Neuronal stem cell (in vitro differentiated cells): ENCODE results near the gene FECH.
"Not testable (repeated sequence)": the region's sequence is repeated elsewhere in the genome, so short reads cannot be mapped to it uniquely, and the experiment has no call there.

Experiments
- DNase-seq: peaks from one replicate; pipeline ENCODE4 v3.0.0-alpha.2; 2013; ENCODE audit warnings: low spot score
- H2AFZ ChIP-seq: one replicate; pipeline ENCODE4 v1.6.1; 2013; ENCODE audit warnings: mild to moderate bottlenecking, low read length, inconsistent platforms
- H2AK5ac ChIP-seq: 2 replicates; pipeline ENCODE4 v1.6.1; 2013; ENCODE audit warnings: low read depth, mild to moderate bottlenecking, inconsistent platforms, low read length, moderate library complexity, mixed read lengths
- H2BK120ac ChIP-seq: 2 replicates; pipeline ENCODE4 v1.6.1; 2013; ENCODE audit warnings: low read depth, mild to moderate bottlenecking, inconsistent platforms, low read length, moderate library complexity, mixed read lengths
- H2BK12ac ChIP-seq: one replicate; pipeline ENCODE4 v1.6.1; 2013; ENCODE audit warnings: low read length, inconsistent platforms
- H2BK15ac ChIP-seq: 2 replicates; pipeline ENCODE4 v1.6.1; 2013; ENCODE audit warnings: mild to moderate bottlenecking, low read length, inconsistent platforms, mixed read lengths
- H2BK5ac ChIP-seq: one replicate; pipeline ENCODE4 v1.6.1; 2013; ENCODE audit warnings: inconsistent platforms, mild to moderate bottlenecking, low read length, moderate library complexity
- H3K14ac ChIP-seq: one replicate; pipeline ENCODE4 v1.6.1; 2013; ENCODE audit warnings: low read length, inconsistent platforms
- H3K18ac ChIP-seq: 2 replicates; pipeline ENCODE4 v1.6.1; 2013; ENCODE audit warnings: low read length, inconsistent platforms
- H3K23ac ChIP-seq: 2 replicates; pipeline ENCODE4 v1.6.1; 2013; ENCODE audit warnings: low read depth, mild to moderate bottlenecking, mixed read lengths, low read length, inconsistent platforms; ENCODE audit not compliant: poor library complexity
- H3K27ac ChIP-seq: replicated peaks from 3 replicates; pipeline ENCODE4 v1.5.1; 2013; ENCODE audit warnings: low read length, inconsistent platforms
- H3K27me3 ChIP-seq, 3 experiments: 2 replicates each; pipeline ENCODE4 v1.6.1; 2013; ENCODE audit warnings: low read length in 3 of 3, mild to moderate bottlenecking in 2 of 3, inconsistent platforms in 1 of 3, low read depth in 1 of 3, mixed read lengths in 1 of 3, moderate library complexity in 1 of 3; ENCODE audit not compliant: control insufficient read depth in 3 of 3, insufficient read depth in 3 of 3
- H3K36me3 ChIP-seq, 2 donors: replicated peaks in 1 of 2; 2 replicates each; pipeline ENCODE4 v1.6.1; 2013; ENCODE audit warnings: low read length in 2 of 2; ENCODE audit not compliant: control insufficient read depth in 2 of 2, insufficient read depth in 2 of 2
- H3K4ac ChIP-seq: 2 replicates; pipeline ENCODE4 v1.6.1; 2013; ENCODE audit warnings: inconsistent platforms, mild to moderate bottlenecking, low read length, moderate library complexity
- H3K4me1 ChIP-seq, 2 donors: 1 replicate in 1 of 2; 2 replicates in 1 of 2; pipeline ENCODE4 v1.6.1; 2013; ENCODE audit warnings: low read length in 2 of 2, low read depth in 1 of 2; ENCODE audit not compliant: control insufficient read depth in 2 of 2, insufficient read depth in 1 of 2
- H3K4me2 ChIP-seq: one replicate; pipeline ENCODE4 v1.6.1; 2013; ENCODE audit warnings: mild to moderate bottlenecking, low read length, inconsistent platforms; ENCODE audit not compliant: insufficient read depth, poor library complexity, severe bottlenecking
- H3K4me3 ChIP-seq, 2 donors: 2 replicates each; pipeline ENCODE4 v1.5.1; 2013; ENCODE audit warnings: low read length in 2 of 2, mild to moderate bottlenecking in 2 of 2, inconsistent platforms in 1 of 2, moderate library complexity in 1 of 2
- H3K79me1 ChIP-seq: one replicate; pipeline ENCODE4 v1.6.1; 2013; ENCODE audit warnings: low read depth, mild to moderate bottlenecking, inconsistent platforms, low read length, moderate library complexity
- H3K9ac ChIP-seq: one replicate; pipeline ENCODE4 v1.6.1; 2013; ENCODE audit warnings: mild to moderate bottlenecking, low read depth, low read length, inconsistent platforms; ENCODE audit not compliant: poor library complexity
- H3K9me3 ChIP-seq, 2 donors: replicated peaks in 1 of 2; 2 replicates each; pipeline versions ENCODE3 to v1.6.1; 2013; ENCODE audit warnings: low read length in 2 of 2, mild to moderate bottlenecking in 2 of 2, inconsistent platforms in 1 of 2, low read depth in 1 of 2, mixed read lengths in 1 of 2, moderate library complexity in 1 of 2; ENCODE audit not compliant: control insufficient read depth in 2 of 2, insufficient read depth in 1 of 2
- H4K8ac ChIP-seq: one replicate; pipeline ENCODE4 v1.6.1; 2013; ENCODE audit warnings: low read depth, mild to moderate bottlenecking, inconsistent platforms, low read length, moderate library complexity
- H4K91ac ChIP-seq: one replicate; pipeline ENCODE4 v1.6.1; 2013; ENCODE audit warnings: low read length, low read depth, mild to moderate bottlenecking, inconsistent platforms; ENCODE audit not compliant: poor library complexity
- WGBS, 2 donors: extraction: QIAGEN DNeasy Blood & Tissue Kit; methylation state at CpG; one replicate each; pipeline ENCODE4 v1.1.7; 2013; ENCODE audit warnings: missing lambda C conversion rate in 2 of 2, mixed read lengths in 1 of 2; ENCODE audit not compliant: insufficient read length in 2 of 2, insufficient replicate concordance in 1 of 2; ENCODE audit errors: extremely low coverage in 2 of 2; 5-methylcytosine and 5-hydroxymethylcytosine counted together

Gene FECH

GRCh38 chr18:57603871-57604270 is 17.4 kb upstream of the FECH start:
- Histone ChIP-seq H2BK5ac (no peak overlapping the region), H3K9ac (no peak overlapping the region), H3K9me3 (no peaks in the 10 kb centered on the region), H3K79me1 (no peaks in the 10 kb centered on the region), H3K36me3 (peaks cover 36 to 97% of the 10 kb centered on the region in 2 donors), H3K23ac (no peak overlapping the region), H2AK5ac (no peak overlapping the region), H4K8ac (no peak overlapping the region), H3K27ac (no peak overlapping the region), H2BK15ac (no peak overlapping the region), H3K4ac (no peak overlapping the region), H2AFZ (no peak overlapping the region), H2BK12ac (no peak overlapping the region), H3K4me1 (no peaks in the 10 kb centered on the region), H3K18ac (no peak overlapping the region), H3K4me3 (no peak overlapping the region), H3K14ac (no peak overlapping the region), H3K27me3 (no peaks in the 10 kb centered on the region), H3K4me2 (no peak overlapping the region), H4K91ac (no peak overlapping the region), H2BK120ac (no peak overlapping the region)
- WGBS, 2 donors = no CpG with 5 or more reads among the region's 1 CpG
- DNase-seq = no peak

- H3K27me3 ChIP-seq = no peaks in the 10 kb centered on the region
- no peaks in the 10 kb centered on the region for H3K79me1 ChIP-seq
- H2AK5ac ChIP-seq = no peak overlapping the region
- H3K18ac ChIP-seq = no peak overlapping the region
- peak overlapping the region; percentile 1 for H3K27ac ChIP-seq
- H2BK12ac ChIP-seq = no peak overlapping the region
- no peak for DNase-seq
- no peaks in the 10 kb centered on the region for H3K9me3 ChIP-seq
- no peak overlapping the region for H4K8ac ChIP-seq
- H3K9ac ChIP-seq = no peak overlapping the region
- H2BK15ac ChIP-seq = no peak overlapping the region
- H4K91ac ChIP-seq = no peak overlapping the region
- H2BK120ac ChIP-seq = no peak overlapping the region
- H3K4me2 ChIP-seq = no peak overlapping the region
- H2BK5ac ChIP-seq = no peak overlapping the region
- H2AFZ ChIP-seq = no peak overlapping the region
- peaks cover 6 to 29% of the 10 kb centered on the region in 2 donors for H3K36me3 ChIP-seq
- H3K4me3 ChIP-seq = no peak overlapping the region
- no peak overlapping the region for H3K14ac ChIP-seq
- peaks cover 0 to 4% of the 10 kb centered on the region in 2 donors for H3K4me1 ChIP-seq
- H3K23ac ChIP-seq = no peak overlapping the region
- H3K4ac ChIP-seq = no peak overlapping the region
Measured at GRCh38 chr18:57595347-57595746, 8.8 kb upstream of the FECH start.

GRCh38 chr18:57592716-57593115 is 6.2 kb upstream of the FECH start:
- H3K4me2 ChIP-seq, H3K4me3 ChIP-seq, H3K9me3 ChIP-seq, H2BK5ac ChIP-seq, H3K23ac ChIP-seq, H3K36me3 ChIP-seq, H2BK15ac ChIP-seq, H2BK12ac ChIP-seq, H3K18ac ChIP-seq, H3K4me1 ChIP-seq, H3K9ac ChIP-seq, H3K27ac ChIP-seq, H4K91ac ChIP-seq, H4K8ac ChIP-seq, H3K79me1 ChIP-seq, H3K4ac ChIP-seq, H3K27me3 ChIP-seq, H2BK120ac ChIP-seq, H2AK5ac ChIP-seq, DNase-seq, H2AFZ ChIP-seq, H3K14ac ChIP-seq: not testable (repeated sequence)
- WGBS, 2 donors = no CpG with 5 or more reads among the region's 4 CpGs

- no peak overlapping the region for H2AFZ ChIP-seq
- no peak overlapping the region for H3K14ac ChIP-seq
- no peak overlapping the region for H3K4me3 ChIP-seq
- H3K4ac ChIP-seq = no peak overlapping the region
- H2BK120ac ChIP-seq = no peak overlapping the region
- no peak overlapping the region for H2BK5ac ChIP-seq
- no peak overlapping the region for H3K4me2 ChIP-seq
- H2BK12ac ChIP-seq = no peak overlapping the region
- no peak overlapping the region for H3K27ac ChIP-seq
- WGBS, 2 donors = no CpG with 5 or more reads among the region's 2 CpGs
- H3K18ac ChIP-seq = no peak overlapping the region
- no peak overlapping the region for H2AK5ac ChIP-seq
- H2BK15ac ChIP-seq = no peak overlapping the region
- no peaks in the 10 kb centered on the region for H3K36me3 ChIP-seq
- no peaks in the 10 kb centered on the region for H3K27me3 ChIP-seq
- no peak overlapping the region for H4K8ac ChIP-seq
- no peak overlapping the region for H4K91ac ChIP-seq
- no peak overlapping the region for H3K23ac ChIP-seq
- peaks cover 8 to 9% of the 10 kb centered on the region in 2 donors for H3K4me1 ChIP-seq
- no peak for DNase-seq
- H3K79me1 ChIP-seq = no peaks in the 10 kb centered on the region
- H3K9ac ChIP-seq = no peak overlapping the region
- H3K9me3 ChIP-seq = no peaks in the 10 kb centered on the region
Measured at GRCh38 chr18:57589161-57589560, 2.7 kb upstream of the FECH start.
